IPS-15b (cell line): Measurements from ENCODE around the gene SGK2.

Experiments used
- H3K27me3 ChIP-seq: one replicate; pipeline ENCODE4 v1.6.1; 2013; ENCODE audit warnings: low read length; ENCODE audit not compliant: control insufficient read depth, insufficient read depth
- H3K36me3 ChIP-seq: one replicate; pipeline ENCODE4 v1.6.1; 2013; ENCODE audit warnings: low read length; ENCODE audit not compliant: control insufficient read depth, insufficient read depth
- H3K4me1 ChIP-seq: one replicate; pipeline ENCODE4 v1.6.1; 2013; ENCODE audit warnings: mild to moderate bottlenecking, low read length; ENCODE audit not compliant: control insufficient read depth, insufficient read depth
- H3K4me3 ChIP-seq: one replicate; pipeline ENCODE4 v1.5.1; 2013; ENCODE audit warnings: low read depth, low read length
- H3K9ac ChIP-seq: one replicate; pipeline ENCODE4 v1.6.1; 2013; ENCODE audit warnings: low read depth, mild to moderate bottlenecking, low read length
- H3K9me3 ChIP-seq: one replicate; pipeline ENCODE4 v1.6.1; 2013; ENCODE audit warnings: mild to moderate bottlenecking, low read length; ENCODE audit not compliant: control insufficient read depth, insufficient read depth

SGK2 gene

GRCh38 chr20:43537921-43538877 lies 20.6 kb upstream of the SGK2 start:
- no peaks in the 10 kb centered on the region for H3K4me1 ChIP-seq
- no peaks in the 10 kb centered on the region for H3K27me3 ChIP-seq
- H3K4me3 ChIP-seq, result no peak overlapping the region
- H3K9me3 ChIP-seq, result no peaks in the 10 kb centered on the region
- H3K9ac ChIP-seq, result no peak overlapping the region
- peaks cover 9% of the 10 kb centered on the region for H3K36me3 ChIP-seq

DNA sequence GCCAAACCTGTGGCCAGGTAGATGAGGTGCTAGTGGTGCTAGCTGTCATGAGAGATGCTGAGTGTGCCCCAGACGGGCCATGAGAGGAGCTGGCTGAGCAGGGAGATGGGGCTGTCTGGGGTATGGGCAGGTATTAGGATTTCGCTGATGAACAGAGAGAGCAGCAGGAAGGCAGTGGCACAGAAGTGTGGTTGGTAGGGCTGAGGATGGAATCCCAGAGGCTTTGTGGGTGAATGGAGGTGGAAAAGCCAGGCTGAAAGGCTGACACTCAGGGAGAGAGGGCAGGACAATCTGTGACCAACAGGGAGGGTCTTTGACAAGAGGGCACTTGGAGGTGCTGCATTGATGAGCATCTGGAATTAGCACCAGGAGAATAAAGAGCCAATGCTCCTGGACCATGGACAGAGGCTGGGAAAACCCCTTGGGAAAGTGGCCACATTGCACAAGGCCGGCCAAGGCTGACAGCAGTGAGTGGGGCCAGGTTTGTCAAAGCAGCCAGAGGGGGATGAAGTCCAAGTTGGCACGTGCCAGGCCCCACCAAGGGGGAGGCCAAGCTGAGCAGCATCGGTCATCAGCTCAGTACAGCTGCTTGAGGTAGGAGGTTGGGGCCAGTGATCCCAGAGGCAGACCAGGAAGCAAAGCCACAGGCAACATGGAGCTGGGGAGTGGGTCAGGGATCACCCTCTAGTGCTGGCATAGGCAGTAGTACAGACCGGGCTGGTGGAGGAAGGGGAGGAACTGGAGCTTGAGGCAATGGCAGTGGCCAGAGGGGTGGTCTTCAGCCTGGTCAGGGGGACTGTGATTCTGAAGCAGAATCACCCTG lies 19.7 kb upstream of the SGK2 start:
- peaks cover 9% of the 10 kb centered on the region for H3K36me3 ChIP-seq
- no peak overlapping the region for H3K4me3 ChIP-seq
- H3K9ac ChIP-seq, result no peak overlapping the region
- H3K9me3 ChIP-seq, result no peaks in the 10 kb centered on the region
- no peaks in the 10 kb centered on the region for H3K27me3 ChIP-seq
- H3K4me1 ChIP-seq, result no peaks in the 10 kb centered on the region

- no peaks in the 10 kb centered on the region for H3K27me3 ChIP-seq
Observed at GRCh38 chr20:43539975-43540672, 18.7 kb upstream of the SGK2 start.

DNA sequence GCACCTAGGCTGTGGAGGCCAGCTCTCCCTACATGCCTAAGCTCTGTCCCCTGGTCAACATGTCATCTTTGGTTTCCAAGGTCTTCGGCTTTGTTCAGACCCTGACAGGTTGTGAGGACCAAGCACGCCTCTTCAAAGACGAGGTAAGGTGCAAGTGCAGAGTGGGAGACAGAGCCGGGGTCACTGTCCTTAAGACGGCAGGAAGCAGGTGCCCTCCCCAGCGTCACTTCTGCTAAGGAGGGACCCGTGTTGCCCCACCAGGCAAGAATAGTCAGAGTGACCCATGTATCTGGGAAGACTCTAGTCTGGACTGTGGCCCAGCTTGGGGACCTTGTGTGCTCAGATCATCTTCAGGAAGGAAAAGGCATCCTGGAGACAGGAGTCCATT lies 18.2 kb upstream of the SGK2 start:
- H3K4me3 ChIP-seq, result no peak overlapping the region
- no peaks in the 10 kb centered on the region for H3K9me3 ChIP-seq
- H3K4me1 ChIP-seq, result no peaks in the 10 kb centered on the region
- H3K36me3 ChIP-seq, result peaks cover 5% of the 10 kb centered on the region
- H3K9ac ChIP-seq, result no peak overlapping the region
- no peaks in the 10 kb centered on the region for H3K27me3 ChIP-seq

More at GRCh38 chr20:43539975-43540672, 18.7 kb upstream of the SGK2 start:
- H3K4me3 ChIP-seq, result no peak overlapping the region
- H3K36me3 ChIP-seq, result peaks cover 7% of the 10 kb centered on the region
- no peaks in the 10 kb centered on the region for H3K9me3 ChIP-seq
- no peak overlapping the region for H3K9ac ChIP-seq
- H3K4me1 ChIP-seq, result no peaks in the 10 kb centered on the region

DNA sequence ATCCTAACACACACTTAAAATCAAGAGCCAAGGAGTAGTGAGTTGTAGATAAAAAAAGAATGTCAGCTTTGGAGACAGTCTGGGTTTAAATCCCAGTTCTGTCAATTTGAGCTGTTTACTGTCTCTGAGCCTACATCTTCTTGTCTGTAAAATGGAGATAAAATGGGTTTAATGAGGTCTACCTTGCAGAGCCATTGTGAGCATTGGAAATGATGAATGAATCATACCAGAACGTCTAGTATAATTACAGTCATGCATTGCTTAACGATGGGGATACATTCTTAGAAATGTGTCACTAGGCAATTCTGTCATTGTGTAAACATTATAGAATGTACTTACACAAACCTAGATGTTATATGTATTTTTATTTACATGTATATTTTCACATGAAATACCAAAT lies 17.6 kb upstream of the SGK2 start:
- no peaks in the 10 kb centered on the region for H3K4me1 ChIP-seq
- peaks cover 3% of the 10 kb centered on the region for H3K36me3 ChIP-seq
- H3K27me3 ChIP-seq, result no peaks in the 10 kb centered on the region
- H3K4me3 ChIP-seq, result no peak overlapping the region
- H3K9ac ChIP-seq, result no peak overlapping the region
- H3K9me3 ChIP-seq, result no peaks in the 10 kb centered on the region

- Histone ChIP-seq H3K9me3 (no peaks in the 10 kb centered on the region), H3K4me3 (no peak overlapping the region), H3K36me3 (peaks cover 2% of the 10 kb centered on the region), H3K27me3 (no peaks in the 10 kb centered on the region), H3K4me1 (no peaks in the 10 kb centered on the region), H3K9ac (no peak overlapping the region)
Observed at GRCh38 chr20:43542161-43542560, 16.7 kb upstream of the SGK2 start.

DNA sequence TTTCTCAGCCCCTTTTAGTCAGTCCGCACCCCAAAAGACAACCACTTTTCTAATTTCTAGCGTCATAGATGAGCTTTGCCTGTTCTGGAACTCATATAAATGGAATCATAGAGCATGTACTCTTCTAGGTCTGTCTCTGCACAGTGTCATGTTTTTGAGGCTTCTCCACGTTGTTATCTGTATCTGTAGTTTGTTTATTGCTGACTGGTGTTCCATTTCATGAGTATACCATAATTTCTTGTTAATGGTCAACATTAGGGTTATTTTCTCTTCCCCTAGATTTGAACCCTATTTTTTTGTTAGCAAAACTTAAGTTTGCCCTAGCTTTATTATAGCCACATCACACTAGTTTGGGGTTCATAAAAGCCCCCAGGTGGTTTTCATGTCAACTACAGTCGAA lies 16.2 kb upstream of the SGK2 start:
- H3K9me3 ChIP-seq, result no peaks in the 10 kb centered on the region
- H3K36me3 ChIP-seq, result peaks cover 2% of the 10 kb centered on the region
- H3K27me3 ChIP-seq, result no peaks in the 10 kb centered on the region
- H3K4me1 ChIP-seq, result no peaks in the 10 kb centered on the region
- H3K9ac ChIP-seq, result no peak overlapping the region
- no peak overlapping the region for H3K4me3 ChIP-seq

DNA sequence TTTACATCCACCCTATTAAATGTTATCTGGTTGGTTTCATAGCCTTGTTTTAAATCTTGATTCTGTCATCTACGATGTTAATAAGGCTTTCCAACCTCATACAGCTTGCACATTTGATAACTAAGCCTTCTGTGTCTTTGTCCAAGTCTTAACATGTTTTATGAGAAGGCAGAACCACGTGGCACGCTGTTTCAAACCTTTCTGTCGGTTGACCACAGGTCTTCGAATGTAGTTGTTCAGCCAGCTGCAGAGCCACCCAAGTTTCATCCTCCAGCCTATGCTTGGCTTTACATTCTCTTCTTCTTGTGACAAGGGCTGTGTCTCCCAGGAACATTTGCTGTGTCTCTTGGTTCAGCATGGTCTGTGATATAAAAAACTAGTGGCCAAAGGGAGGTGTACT lies 15.7 kb upstream of the SGK2 start:
- Histone ChIP-seq H3K9me3 (no peaks in the 10 kb centered on the region), H3K27me3 (no peaks in the 10 kb centered on the region), H3K36me3 (peaks cover 2% of the 10 kb centered on the region), H3K4me3 (no peak overlapping the region), H3K4me1 (no peaks in the 10 kb centered on the region), H3K9ac (no peak overlapping the region)

GRCh38 chr20:43544501-43544900 lies 14.3 kb upstream of the SGK2 start:
- H3K9ac ChIP-seq, result no peak overlapping the region
- no peak overlapping the region for H3K4me3 ChIP-seq
- no peaks in the 10 kb centered on the region for H3K9me3 ChIP-seq
- H3K36me3 ChIP-seq, result no peaks in the 10 kb centered on the region
- no peaks in the 10 kb centered on the region for H3K4me1 ChIP-seq
- no peaks in the 10 kb centered on the region for H3K27me3 ChIP-seq

GRCh38 chr20:43545837-43546578 lies 12.8 kb upstream of the SGK2 start:
- Histone ChIP-seq H3K4me3 (no peak overlapping the region), H3K27me3 (no peaks in the 10 kb centered on the region), H3K36me3 (no peaks in the 10 kb centered on the region), H3K9me3 (no peaks in the 10 kb centered on the region), H3K4me1 (no peaks in the 10 kb centered on the region), H3K9ac (no peak overlapping the region)

- Histone ChIP-seq H3K9ac (no peak overlapping the region), H3K4me1 (no peaks in the 10 kb centered on the region), H3K9me3 (no peaks in the 10 kb centered on the region), H3K4me3 (no peak overlapping the region), H3K27me3 (no peaks in the 10 kb centered on the region), H3K36me3 (no peaks in the 10 kb centered on the region)
Observed at GRCh38 chr20:43548273-43548880, 10.4 kb upstream of the SGK2 start.
